T-helper 9 cell (primary cell): ENCODE results near the gene MDGA2.
"Not testable (repeated sequence)": the region's sequence is repeated elsewhere in the genome, so short reads cannot be mapped to it uniquely, and the experiment has no call there.

ENCODE experiments used
- DNase-seq: peaks from one replicate; pipeline ENCODE4 v3.0.0-alpha.2; 2020

The MDGA2 gene

DNA sequence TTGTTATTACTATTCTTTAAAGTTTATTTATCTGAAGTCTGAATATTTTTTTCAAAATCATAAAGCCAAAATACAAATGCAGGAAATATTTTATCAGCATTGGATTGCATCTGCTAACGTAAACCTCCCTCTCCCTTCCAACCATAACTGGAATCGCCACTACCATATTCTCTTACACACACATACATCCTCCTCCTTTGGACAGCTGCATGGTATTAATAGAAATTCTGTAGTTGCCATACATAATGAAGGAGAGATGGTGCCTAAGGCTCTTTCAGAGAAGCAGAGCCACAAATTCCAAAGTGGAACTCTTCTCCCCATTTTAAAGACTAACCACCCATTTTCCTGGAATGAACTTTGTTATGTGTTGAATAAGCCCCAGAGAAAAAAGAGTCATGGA, 352.7 kb downstream of the MDGA2 start:
- DNase-seq = no peak

DNA sequence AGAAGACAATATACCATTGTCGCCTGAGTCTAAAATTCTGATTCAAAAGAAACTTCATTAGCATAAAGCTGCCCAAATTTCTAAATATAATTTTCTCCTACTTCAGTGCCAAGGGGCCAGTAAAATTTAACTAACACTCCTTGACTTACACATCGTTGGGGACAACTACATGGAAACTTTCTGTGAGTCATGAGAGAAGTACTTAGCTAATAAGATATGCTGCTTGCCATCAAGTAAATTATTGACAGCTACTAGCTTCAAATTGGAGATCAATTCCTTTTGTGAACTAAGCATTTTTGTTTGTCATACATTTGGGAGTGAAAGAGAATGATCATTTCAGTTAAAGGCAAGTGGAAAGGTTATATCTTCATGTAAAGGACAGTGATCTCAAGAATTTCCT, 373.3 kb downstream of the MDGA2 start:
- no peak for DNase-seq

GRCh38 chr14:47300796-47301195, 374.6 kb downstream of the MDGA2 start:
- DNase-seq = no peak

- DNase-seq = no peak
Measured at GRCh38 chr14:47297374-47297773, 378.0 kb downstream of the MDGA2 start.

DNA sequence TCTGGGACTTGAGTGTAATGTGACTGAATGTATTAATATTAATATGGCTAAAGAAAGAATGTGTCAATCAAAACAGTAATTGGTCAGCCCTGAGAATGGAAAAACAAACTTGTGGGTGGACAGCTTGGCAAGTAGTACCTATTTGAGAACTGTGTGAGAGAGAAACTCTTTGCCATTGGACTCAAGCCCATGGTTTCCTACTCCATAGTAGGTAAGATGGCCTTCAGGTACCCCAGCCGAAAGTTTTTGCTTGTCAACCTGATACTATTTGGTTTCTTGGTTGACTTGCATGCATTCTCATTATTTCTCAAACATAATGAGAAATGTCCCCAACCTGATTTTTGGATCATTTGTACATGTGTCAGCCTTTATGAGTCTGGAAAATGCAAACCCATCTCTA, 391.1 kb downstream of the MDGA2 start:
- no peak for DNase-seq

- not testable (repeated sequence) for DNase-seq
Measured at GRCh38 chr14:47281761-47282160, 393.6 kb downstream of the MDGA2 start.

DNA sequence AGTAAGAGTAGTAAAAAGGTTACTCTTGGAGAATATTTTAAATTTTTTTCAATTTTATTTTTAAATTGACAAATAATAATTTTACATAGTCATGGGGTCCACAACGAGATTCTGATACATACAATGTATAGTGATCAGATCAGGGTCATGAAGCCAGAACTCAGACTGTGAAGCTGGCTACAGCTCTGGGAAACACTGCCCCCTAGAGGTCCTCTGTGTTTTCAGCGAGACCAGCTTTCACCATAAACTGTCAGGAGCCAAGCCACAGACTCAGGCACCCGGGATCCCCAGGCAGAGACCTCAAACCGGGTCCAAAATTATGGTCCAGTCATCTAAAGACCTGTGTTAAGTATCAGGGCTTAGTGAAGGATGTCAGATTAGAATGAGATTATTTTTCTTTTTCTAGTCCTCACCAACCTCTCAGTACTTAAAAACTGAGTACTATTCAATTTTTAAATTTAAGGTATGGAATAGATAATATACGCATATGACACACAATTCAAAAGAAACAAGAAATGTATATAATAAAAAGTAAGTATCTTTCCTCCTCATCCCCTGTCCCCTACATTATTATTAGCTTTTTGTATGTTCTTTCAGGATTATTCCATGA, 397.1 kb downstream of the MDGA2 start:
- no peak for DNase-seq

DNA sequence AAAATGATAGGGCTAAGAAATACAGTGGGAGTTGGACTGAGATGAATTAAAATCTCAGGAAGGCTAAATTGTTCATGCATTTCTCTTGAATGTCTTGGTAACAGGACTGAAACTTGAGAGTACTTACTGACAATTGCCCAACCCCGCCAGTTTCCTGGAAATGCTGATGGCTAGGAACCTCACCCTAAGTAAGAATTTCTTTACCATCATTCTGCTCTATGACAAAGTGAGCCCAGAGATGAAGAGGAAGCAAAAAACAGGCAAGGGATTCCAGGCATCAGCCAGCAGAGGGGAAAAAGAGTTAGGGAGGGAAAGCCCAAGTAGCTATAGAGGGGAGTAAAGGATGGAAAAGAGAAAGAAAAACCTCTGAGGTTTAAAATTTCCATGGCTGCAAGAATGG, 397.7 kb downstream of the MDGA2 start:
- no peak for DNase-seq

DNA sequence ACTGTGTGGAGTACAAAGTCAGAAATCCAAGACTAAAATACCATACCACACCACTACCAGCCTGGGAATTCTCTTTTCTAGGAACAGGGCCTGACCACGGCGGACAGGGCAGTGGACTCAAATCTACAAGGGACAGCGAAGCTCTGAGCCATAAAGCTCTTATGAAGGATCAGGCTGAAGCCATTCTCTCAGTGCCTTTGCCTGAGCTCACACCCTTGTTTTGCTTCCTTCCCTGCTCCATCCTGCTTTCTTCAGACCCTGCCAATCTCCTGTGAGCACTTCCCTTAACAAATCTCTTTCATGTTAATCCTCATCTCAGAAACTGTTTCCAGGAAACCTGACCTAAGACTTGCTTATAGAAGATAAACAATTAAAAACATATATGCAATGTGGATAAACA, 398.5 kb downstream of the MDGA2 start:
- no peak for DNase-seq

DNA sequence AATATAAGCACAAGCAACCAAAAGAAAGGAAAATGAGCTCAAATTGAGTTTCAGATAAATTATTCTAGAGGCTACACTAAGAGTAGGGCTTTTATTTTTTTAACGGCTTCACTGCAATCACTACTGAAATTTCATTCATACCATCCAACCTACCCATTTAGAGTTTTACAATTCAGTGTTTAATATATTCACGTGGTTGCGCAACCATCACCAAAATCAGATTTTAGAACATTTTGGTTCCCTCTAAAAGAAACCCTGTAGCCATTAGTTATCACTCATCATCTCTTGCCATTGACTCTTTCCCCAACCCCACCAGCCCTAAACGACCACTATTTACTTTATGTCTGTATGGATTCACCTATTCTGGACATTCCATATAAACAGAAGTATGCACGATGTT, 401.5 kb downstream of the MDGA2 start:
- no peak for DNase-seq

DNA sequence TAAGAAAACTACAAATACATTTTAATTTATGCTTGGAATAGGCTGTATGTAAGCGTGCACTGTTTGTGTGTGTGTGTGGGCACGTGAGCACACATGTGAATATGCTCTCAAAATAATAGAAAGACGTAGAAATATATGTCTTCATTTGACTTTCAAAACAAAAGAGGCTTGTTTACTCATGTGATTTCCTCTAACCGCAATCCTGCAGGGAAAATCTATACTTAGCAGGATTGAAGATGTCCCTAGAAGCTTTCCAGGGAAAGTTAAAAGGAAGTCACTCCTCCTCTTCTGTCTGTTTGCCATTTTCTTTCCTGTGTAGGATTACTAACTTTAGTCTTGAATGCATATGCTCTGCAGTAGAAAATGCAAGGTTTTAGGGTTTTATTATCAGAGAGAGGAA, 404.7 kb downstream of the MDGA2 start:
- no peak for DNase-seq

GRCh38 chr14:47269756-47270492, 405.5 kb downstream of the MDGA2 start:
- DNase-seq = no peak

DNA sequence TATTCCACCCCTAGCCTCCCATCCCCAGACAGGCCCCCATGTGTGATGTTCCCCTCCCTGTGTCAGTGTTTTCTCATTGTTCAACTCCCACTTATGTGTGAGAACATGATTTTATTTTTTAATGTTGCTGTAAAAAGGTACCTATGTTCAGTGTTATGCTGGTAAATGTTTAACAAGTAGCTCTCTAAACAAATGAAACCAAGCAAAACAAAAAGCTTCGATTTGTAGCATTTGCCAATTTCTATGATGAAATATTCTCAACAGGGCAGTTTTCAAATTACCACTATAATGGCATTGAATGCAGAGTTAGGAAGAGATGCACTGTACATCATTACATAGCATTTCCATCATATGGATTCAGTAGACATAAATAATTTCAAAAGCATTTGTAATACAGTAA, 410.6 kb downstream of the MDGA2 start:
- no peak for DNase-seq

- no peak for DNase-seq
Measured at GRCh38 chr14:47262801-47263200, 412.6 kb downstream of the MDGA2 start.

DNA sequence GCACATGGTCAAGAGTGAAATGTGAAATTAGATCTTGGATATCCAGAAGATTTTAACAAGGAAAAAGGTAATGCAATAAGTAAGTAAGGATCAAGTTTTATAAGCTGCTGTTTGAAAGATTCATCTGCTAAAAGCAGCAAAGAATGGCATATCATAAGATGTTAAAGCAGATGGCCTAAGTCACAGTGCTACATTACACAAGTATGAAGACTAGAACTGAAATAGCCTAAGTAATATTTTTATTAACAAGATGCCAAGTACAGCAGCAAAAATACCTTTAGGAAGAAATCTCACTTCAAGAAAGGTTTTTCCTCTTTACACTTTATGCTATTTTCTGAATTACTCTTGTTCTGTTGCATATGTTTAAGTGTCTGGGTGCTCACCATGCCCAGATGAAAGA, 414.1 kb downstream of the MDGA2 start:
- DNase-seq = no peak

DNA sequence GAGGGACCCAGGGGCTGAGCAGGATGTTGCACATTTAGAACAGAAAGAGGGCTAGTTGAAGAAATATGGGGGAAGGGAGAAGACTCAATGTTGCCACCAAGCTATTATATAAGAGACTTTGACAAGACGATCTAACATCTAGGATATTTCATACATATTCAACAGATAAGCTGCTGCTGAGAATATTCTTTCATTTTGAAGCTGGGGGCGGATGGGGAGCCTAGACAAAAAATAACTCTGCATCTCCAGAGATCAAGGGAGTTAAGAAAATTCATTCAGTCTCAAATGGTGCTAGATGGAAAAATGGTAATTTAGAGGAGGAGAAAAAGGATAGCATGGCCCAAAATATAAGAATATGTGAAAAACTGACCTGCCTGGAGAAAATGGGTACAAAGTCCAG, 415.6 kb downstream of the MDGA2 start:
- DNase-seq = no peak

DNA sequence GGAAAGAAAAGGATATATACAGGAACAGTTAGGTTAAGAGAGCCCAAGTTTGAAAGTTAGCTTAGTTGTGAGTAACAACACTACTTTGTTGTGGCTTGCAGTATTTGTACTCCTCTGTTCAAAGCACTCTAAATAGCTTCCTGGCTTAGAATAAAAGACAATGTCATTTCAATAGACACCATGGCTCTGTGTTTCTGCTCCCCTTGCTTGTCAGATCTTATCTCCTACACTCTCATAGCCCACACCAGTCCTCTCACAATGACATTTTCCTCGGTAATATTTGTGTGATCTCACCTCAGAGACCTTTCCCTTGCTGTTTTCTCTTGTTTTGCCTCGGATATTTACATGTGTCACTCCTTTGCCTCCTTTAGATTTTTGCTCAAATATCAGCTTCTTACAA, 418.4 kb downstream of the MDGA2 start:
- no peak for DNase-seq

- no peak for DNase-seq
Measured at GRCh38 chr14:47252802-47253201, 422.6 kb downstream of the MDGA2 start.

DNA sequence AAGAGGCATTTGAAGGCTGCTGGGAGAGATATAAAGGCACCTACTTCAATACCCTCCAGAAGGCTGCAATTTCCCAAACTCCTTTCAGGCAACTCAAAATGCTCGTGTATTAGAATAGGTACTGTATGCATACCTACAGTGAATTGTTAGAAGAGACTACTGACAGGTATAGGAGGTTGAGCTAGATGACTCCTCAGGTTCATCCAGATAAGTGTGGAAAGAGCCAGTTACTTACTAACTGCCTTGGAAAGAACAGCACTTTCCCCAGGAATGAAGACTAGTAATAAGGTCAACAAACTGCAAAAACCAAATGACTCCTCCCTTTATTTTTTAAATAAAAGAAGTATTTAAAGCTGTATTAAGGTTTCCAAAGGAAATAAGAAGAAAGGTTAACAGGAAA, 429.0 kb downstream of the MDGA2 start:
- DNase-seq = no peak

- not testable (repeated sequence) for DNase-seq
Measured at GRCh38 chr14:47242579-47242978, 432.8 kb downstream of the MDGA2 start.

DNA sequence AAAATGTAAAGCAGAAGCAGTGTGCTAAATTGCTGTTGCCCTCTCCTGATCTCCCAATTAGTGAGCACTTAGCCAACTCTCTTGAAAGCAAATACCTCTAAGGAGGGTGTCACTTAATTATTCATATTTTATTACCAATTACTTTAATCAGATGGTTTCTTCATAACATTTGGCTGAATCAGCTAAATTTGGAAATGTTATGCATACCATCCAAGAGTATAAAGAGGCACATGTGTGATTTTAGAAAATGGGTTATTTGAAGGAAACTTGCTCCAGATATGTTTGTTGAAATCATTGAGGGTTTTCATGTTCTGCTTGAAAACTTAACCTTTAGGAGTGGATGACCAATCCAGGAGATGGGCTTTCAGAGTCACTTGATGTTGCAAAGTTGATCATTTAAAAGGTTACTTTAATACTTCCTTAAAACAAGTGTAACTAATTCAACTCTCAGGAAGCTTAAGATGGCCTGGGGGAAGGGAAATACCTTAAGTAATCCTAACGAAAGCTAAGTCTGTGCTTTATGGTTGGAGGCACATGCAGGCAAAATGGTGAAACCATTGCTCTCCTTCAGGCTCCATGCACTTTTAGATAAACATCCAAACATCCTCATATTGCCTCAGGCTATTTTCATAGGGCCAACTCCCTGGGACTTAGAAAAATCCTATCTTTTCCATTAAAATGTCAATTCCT, 434.5 kb downstream of the MDGA2 start:
- no peak for DNase-seq

DNA sequence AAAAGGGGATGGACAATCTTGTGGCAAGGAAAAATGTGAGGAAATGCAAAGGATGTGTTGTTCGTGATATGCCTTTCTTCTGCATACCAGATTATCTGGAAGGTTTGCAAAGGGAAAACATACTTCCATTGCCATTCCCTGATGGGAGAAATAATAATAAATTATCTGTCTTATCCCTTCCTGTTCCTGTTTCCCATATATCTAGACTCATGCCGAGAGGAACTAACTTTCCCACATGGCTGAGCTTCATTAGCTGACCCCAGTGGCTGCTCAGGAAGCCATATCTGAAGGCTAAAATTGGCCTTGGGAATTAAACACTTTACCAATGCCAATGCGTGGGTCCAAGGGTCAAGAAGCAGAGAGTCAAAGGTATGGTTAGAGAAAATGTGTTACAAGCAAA, 439.8 kb downstream of the MDGA2 start:
- no peak for DNase-seq

GRCh38 chr14:47226877-47227520, 448.4 kb downstream of the MDGA2 start:
- no peak for DNase-seq

DNA sequence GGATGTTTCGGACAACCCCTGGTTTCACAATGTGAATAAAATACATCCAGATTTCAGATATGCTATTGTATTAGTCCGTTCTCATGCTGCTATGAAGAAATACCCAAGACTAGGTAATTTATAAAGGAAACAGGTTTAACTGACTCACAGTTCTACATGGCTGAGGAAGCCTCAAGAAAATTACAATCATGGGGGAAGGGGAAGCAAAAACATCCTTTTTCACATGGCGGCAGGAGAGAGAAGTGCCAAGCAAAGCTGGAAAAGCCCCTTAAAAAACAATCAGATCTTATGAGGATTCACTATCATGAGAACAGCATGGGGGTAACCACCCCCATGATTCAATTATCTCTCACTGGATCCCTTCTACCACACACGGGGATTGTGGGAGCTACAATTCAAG, 451.7 kb downstream of the MDGA2 start:
- no peak for DNase-seq
